Fibroblast of skin of abdomen (primary cell): ENCODE data around the gene PCNX1.
A peak's percentile ranks its signal among the peaks of the same experiment; 100 is the strongest.
"Not testable (repeated sequence)": the region's sequence is repeated elsewhere in the genome, so short reads cannot be mapped to it uniquely, and the experiment has no call there.

Experiments used
- DNase-seq: peaks from one replicate; pipeline ENCODE4 v3.0.0-alpha.2; 2013

PCNX1 gene

DNA sequence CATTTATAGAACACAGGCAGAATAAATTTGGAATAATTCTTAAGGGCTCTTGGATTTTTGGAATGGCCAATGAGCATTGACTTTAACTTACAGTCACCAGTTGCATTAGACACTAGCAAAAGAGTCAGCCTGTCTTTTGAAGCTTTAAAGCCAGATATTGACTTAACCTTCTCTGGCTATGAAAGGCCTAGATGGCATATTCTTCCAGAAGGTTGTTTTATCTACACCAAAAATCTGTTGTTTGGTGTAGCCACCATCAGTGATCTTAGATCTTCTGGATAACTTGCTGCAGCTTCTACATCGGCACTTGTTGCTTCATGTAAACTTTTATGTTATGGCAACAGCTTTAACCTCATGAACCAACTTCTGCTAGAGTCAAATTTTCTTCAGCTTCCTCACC is 10.4 kb downstream of the PCNX1 start:
- no peak for DNase-seq

GRCh38 chr14:70919774-70920173 is 12.5 kb downstream of the PCNX1 start:
- DNase-seq: peak; percentile 64

DNA sequence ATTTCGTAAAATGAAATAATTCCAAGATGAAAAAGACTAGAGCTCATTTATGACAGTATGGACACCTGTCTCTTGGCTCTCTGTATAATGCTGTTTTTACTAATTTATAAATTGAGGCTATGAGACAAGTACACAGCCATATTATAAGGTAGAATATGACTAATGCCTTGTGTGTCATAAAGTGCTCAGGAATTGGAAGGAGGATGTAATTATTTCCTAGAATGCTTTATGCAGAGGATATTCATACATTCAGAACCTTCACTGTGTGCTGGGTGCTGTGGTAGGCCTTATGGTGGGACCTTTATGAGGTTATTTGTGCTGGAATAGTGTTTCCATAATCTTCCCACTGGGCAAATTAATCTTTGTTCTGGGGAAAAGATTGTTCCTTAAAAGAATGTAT is 13.3 kb downstream of the PCNX1 start:
- no peak for DNase-seq

GRCh38 chr14:70921669-70922068 is 14.4 kb downstream of the PCNX1 start:
- no peak for DNase-seq

GRCh38 chr14:70924521-70924920 is 17.3 kb downstream of the PCNX1 start:
- no peak for DNase-seq

DNA sequence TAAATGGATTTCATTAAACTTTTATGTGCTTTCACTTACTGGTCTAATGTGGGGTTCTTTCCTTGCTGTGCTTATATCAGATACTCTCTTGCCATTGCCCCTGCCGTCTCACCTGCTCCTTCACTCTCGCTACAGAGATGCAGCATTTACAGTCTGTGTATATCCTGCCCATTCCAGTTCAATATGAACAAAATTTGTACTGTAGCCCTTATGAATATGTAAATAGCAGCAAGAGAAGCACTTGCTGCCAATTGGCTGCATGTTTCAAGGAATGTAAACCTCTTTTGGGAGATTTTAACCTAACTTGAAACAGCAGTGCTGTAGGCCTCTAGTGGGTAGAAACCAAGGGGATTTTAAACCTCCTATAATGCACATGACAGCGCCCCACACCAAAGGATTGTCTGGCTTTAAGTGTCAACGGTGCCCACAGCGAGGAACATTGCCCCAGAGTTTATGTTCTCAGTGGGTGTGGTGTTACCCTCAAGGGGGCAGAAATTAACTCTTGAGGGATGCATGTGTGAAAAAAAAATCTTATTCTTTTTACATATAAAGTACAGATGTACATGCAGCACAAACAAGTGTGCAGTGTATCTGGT is 19.1 kb downstream of the PCNX1 start:
- no peak for DNase-seq

DNA sequence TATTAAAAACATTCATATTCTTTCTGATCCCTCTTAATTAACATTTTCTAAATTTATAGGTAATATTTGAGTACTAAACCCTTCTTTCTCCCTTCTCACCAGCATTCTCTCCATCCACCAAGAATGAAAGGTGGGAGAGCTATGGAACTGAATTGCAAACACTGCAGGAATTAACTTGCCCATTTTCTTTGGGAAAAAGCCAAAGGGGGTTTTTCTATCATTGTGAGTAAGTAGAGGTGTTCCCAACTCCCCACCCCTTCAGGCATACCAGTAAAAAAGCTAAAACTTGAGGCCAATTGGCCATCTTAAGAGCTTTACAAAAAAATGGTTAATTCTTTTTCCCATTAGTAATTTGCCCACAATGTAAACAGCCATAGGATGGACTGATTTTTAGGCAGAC is 23.7 kb downstream of the PCNX1 start:
- DNase-seq: no peak

DNA sequence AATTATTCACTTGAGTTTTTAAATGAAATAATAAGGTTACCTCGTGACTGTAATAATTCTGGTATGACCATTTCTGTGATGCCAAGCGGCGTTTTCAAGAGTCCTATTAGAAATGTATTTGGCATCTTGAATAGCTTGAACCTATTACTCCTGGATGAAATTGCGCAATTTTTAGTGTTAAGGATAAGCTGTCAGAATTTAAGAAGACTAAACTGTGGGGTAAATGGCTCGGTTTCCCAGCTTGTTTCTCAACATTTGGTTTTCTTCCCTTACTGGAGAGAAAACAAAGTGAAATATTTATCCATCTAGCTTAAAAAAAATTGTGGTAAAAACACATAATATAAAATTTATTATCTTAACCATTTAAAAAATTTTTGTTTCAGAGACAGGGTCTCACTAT is 26.8 kb downstream of the PCNX1 start:
- DNase-seq: no peak

DNA sequence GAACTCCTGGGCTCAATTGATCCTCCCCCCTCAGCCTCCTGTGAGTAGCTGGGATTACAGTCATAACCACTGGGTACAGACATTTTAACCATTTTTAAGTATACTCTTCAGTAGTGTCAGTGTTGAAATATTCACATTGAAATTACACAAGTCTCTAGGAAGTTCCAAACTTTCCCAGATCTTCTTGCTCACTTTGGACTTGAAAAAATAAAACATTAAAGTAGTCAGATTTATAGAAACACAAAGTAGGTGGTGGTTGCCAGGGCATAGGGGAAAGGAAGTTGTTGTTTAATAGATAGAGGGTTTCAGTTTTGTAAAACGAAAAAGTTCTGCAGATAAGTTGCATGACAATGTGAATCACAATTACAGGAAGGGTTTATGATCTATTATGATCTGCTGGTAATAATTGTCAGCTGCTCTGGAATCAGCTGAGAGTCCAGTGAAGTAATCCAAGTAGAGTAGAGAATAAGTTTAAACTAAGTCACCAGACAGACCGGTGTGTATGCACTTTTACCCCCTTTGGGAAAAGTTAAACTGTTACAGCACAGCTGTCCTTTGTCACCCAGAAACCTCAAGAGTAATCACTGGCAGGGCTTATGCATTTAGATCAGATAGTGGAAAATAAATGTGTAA is 27.4 kb downstream of the PCNX1 start:
- DNase-seq: peak; percentile 48

DNA sequence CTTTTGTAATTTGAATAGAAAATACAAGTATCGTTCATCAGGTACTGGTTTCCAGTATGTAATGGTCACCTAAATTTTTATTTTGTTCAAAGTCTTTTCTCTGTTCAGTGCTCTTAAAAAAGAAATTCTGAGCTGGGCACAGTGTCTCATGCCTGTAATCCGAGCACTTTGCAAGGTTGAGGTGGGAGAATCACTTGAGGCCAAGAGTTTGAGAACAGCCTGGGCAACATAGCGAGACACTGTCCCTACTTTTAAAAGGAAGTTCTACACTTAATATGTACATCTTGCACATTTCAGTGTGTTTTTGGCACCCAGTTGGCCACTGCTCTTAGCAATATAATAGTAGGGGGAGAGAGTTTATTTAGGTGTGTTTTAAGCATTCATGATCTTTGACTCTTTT is 27.9 kb downstream of the PCNX1 start:
- no peak for DNase-seq

GRCh38 chr14:70939693-70940092 is 32.4 kb downstream of the PCNX1 start:
- not testable (repeated sequence) for DNase-seq

GRCh38 chr14:70941637-70942341 is 34.5 kb downstream of the PCNX1 start:
- DNase-seq: not testable (repeated sequence)

- DNase-seq: no peak
These were observed 35.1 kb downstream of the PCNX1 start for GRCh38 chr14:70942342-70942706.

DNA sequence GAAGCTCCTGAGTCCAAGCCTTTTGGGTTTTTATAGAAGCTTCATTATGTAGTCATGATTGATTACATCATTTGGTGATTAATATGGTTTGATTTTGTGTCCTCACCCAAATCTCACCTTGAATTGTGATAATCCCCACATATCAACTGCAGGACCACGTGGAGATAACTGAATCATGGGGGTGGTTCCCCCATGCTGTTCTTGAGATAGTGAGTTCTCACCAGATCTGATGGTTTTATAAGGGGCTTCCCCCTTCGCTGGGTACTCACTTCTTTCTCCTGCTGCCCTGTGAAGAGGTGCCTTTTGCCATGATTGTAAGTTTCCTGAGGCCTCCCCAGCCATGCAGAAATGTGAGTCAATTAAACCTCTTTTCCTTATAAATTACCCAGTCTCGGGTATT is 35.5 kb downstream of the PCNX1 start:
- DNase-seq: not testable (repeated sequence)

GRCh38 chr14:70943838-70944237 is 36.6 kb downstream of the PCNX1 start:
- no peak for DNase-seq

GRCh38 chr14:70947739-70948138 is 40.5 kb downstream of the PCNX1 start:
- DNase-seq: no peak

DNA sequence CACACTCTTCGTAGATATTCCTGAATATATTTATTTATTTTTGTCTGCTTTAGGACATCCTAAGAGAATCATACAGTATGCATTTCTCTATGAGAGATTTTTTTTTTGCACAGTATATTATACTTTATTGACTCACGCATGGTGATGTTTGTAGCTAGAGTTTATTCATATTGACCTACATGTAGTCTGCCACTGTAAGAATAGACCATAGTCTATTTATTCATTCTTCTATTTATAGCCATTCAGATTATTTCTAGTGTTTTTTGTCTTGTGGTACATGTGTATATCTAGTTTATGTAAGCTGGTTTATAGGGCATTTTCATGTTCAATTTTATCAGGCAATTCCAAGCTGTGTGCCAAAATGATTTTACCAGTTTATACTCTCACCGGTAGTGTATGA is 45.2 kb downstream of the PCNX1 start:
- DNase-seq: no peak

DNA sequence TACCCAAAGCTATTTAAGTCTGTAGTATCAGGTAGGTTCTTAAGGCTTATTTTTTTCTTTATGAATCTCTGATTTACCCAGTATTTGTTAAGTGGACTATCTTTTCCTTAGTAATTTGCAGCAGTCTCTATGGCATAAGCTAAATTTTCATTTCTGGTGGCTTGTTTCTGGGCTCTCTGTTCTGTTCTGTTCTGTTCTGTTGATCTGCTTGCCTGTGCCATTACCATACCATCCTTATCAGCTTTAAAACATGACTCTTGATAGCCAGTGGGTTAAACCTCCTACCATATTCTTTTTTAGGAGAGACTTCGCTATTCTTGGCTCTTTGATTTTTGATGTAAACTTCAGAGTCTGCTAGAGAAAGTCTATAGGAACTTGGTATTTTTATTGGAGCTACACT is 46.8 kb downstream of the PCNX1 start:
- no peak for DNase-seq

GRCh38 chr14:70955543-70956480 is 48.6 kb downstream of the PCNX1 start:
- peak; percentile 36 for DNase-seq

- DNase-seq: no peak
These were observed 49.3 kb downstream of the PCNX1 start for GRCh38 chr14:70956511-70956910.

GRCh38 chr14:70957710-70958109 is 50.5 kb downstream of the PCNX1 start:
- no peak for DNase-seq

- DNase-seq: no peak
These were observed 55.7 kb downstream of the PCNX1 start for GRCh38 chr14:70962935-70963334.

DNA sequence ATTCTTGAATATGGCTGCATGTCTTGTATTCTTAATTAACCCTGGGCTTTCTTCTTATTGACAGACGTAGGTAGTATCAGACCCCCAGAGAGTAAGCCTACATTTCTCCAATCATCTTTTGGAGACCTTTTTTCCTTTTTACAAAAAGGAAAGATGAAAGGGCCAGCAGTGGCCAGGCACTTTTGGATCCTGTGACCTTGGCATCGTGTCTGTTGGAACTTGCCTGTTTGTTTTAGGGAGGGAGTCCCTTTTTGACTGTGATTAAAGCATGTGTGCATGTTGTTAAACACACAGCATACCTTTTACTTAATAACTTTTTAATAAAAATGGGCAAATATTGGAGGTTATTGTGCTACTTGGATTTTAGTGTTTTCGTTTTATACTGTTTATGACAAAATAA is 57.2 kb downstream of the PCNX1 start:
- DNase-seq: no peak
